GM10847 (cell line): Measurements from ENCODE around the gene IGSF23.

ENCODE experiments used
- POLR2A ChIP-seq: IDR thresholded peaks from 2 replicates; pipeline ENCODE4 v1.6.1; 2011; ENCODE audit not compliant: insufficient read length; ENCODE audit errors: extremely low read depth

IGSF23 gene

DNA sequence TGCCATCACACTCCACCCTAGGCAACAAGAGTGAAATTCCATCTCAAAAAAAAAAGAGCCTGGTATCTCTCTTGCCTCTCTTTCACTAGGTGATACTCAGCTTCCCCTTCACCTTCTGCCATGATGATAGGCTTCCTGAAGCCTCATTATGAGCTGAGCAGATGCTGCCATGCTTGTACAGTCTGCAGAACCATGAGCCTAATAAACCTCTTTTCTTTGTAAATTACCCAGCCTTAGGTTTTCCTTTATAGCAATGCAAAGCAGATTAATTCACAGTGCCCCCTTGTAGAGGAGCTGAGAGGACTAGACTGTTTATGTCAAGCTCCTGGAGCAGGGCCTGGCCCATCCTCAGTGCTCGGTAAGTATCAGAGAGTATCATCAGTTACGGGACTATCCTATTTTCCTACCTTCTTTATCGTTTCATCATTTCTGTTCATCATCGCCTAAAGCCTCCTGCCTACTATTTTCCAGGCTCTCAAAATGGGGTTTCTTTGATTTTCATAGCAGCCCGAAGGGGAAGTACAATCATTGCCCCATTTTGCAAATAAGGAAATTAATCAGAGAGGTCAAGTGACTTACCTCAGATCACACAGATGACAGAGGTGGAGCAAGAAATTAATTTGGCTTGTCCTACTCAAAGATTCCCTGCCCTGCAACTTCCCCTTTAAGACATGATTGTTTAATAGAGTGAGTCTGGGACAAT is 33.5 kb upstream of the IGSF23 start:
- no peak for TF ChIP-seq POLR2A

GRCh38 chr19:44580366-44580895 is 32.9 kb upstream of the IGSF23 start:
- TF ChIP-seq POLR2A = no peak

- TF ChIP-seq POLR2A = no peak
These were observed 32.1 kb upstream of the IGSF23 start for GRCh38 chr19:44581288-44581687.

DNA sequence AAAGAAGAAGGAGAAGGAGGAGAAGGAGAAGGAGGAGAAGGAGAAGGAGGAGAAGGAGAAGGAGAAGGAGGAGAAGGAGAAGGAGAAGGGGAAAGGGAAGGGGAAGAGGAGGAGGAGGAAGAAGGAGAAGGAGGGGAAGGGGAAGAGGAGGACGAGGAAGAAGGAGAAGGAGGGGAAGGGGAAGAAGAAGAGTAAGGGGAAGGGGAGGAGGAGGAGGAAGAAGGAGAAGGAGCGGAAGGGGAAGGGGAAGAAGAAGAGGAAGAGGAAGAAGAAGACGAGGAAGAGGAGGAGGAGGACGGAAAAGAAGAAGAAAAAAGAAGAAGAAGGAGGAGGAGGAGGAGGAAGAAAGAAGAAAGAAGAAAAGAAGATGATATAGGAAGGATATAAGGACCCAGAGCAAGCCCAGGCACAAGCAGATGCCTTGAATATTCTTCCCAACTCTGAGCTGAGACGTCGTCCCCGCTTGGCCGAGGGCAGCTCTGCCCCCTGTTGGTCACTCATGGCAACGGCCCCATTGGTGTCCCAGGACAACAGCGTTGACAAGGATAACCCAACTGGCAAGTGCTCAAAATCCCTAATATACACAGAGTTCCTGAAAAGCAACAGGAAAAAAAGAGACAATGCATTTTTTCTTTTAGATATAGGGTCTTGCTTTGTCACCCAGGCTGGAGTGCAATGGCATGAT is 30.6 kb upstream of the IGSF23 start:
- no peak for TF ChIP-seq POLR2A

GRCh38 chr19:44585371-44586133 is 27.8 kb upstream of the IGSF23 start:
- TF ChIP-seq POLR2A = no peak

DNA sequence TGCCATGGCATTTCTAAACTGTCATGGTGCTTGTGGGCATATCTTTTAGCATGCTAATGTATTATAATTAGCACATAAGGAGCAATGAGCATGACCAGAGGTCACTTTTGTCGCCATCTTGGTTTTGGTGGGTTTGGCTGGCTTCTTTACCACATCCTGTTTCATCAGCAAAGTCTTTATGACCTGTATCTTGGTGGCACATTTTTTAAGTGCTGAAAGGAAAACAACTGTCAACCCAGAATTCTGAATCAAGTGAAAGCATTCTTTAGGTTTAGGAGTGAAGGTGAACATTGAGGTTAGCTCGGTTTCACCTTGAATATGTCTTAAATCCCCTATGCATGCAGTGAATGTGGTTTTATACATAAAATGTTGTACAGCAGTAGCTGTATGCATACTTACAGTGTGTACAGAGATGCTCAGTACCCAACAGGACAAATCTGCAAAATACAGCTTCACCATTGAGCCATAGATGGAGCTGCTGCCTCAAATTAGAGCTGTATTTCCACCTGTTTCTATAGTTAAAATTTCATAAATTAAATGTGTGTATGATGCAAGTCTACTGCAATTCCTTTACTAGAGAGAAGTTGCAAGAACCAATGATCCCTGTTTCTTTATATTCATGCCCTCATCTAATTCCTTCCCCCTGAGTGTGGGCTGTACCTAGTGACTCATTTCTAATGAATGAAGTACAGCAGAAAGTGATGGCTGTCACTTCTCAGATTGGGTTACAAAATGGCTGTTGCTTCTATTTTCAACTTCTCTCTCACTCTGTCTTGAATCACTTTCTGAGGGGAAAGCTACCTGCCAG is 25.2 kb upstream of the IGSF23 start:
- TF ChIP-seq POLR2A = no peak

DNA sequence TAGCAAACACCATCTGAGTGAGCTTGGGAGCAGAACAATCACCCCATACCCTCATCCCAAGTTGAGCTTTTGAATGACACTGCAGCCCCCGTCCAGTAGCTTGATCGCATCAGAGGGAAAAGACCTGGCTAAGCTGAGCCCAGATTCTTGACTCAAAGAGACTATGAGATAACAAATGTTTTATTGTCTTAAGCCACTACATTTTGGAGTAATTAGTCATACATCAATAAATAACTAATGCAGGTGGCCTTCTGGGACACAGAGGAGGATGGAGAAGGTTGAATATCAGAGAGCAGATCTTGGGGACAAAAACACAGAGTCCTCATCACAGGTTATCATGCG is 24.6 kb upstream of the IGSF23 start:
- no peak for TF ChIP-seq POLR2A

DNA sequence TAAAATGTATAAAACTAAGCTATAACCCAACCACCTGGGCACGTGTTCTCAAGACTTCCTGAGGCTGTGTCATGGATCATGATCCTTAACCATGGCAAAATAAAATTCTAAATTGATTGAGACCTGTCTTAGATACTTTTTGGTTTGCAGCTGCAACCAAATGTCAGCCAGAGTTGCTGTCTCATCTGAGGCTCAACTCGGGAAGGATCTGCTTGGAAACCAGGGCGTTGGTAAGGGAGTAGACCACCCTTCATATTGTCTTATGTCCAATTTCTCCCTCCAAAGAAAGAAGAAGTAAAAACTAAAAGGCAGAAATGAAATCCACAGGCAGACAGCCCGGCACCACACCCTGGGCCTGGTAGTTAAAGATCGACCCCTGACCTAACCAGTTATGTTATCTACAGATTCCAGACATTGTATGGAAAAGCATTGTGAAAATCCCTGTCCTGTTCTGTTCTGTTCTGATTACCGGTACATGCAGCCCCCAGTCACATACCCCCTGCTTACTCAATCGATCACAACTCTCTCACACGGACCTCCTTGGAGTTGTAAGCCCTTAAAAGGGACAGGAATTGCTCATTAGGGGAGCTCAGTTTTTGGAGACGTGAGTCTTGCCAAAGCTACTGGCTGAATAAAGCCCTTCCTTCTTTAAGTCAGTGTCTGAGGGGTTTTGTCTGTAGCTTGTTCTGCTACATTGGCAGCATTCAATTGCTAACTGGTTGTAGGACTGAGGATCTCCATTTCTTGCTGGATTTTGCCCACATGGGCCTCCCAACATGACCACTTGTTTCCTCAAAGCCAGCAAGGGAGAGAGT is 22.9 kb upstream of the IGSF23 start:
- TF ChIP-seq POLR2A = no peak

GRCh38 chr19:44592451-44592890 is 20.9 kb upstream of the IGSF23 start:
- TF ChIP-seq POLR2A = no peak

DNA sequence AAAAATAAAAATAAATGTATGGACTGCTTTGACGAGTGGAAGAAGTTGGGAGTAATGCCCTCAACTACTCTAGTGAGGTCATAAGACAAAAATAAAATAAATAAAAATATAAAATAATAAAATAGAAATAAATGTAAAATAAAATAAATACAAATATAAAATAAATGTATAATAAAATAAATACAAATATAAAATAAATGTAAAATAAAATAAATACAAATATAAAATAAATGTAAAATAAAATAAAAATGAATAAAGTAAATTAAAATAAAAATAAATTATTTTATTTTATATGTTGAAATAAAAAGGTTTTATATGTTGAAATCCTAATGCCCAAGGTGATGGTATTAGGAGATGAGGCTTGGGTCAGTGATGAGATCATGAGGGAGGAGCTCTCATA is 20.1 kb upstream of the IGSF23 start:
- TF ChIP-seq POLR2A = no peak

DNA sequence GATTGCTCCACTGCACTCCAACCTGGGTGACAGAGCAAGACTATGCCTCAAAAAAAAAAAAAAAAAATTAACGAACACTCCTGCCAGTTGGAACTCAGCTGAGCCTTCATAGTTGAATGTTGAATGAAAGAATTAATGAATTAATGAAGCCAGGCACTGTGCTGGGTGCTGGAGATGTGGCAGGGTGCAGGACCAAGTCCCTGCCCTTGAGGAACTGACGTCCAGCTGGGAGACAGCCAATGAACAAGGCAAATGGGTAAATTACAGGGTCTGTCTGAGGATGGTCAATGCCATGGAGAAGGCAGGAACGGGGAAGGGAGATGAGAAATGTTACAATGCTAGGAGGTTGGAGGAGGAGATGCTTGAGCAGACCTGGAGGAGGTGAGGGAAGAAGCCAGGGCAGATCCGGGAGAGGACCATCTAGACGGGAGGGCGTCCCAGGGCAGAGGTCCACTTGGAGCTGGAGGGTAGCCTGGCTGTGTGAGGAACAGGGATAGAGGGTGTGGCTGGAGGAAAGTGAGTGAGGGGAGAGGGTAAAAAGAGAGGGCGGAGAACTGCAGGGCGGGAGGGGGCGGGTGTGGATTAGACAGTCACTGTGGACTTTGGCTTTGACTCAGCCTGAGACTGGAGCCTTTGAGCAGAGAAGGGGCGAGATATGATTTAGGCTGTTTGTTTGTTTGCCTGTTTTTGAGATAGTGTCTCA is 16.8 kb upstream of the IGSF23 start:
- no peak for TF ChIP-seq POLR2A

GRCh38 chr19:44597131-44597491 is 16.3 kb upstream of the IGSF23 start:
- TF ChIP-seq POLR2A = no peak

- TF ChIP-seq POLR2A = no peak
These were observed 15.0 kb upstream of the IGSF23 start for GRCh38 chr19:44598355-44598754.

GRCh38 chr19:44598880-44599279 is 14.5 kb upstream of the IGSF23 start:
- TF ChIP-seq POLR2A = no peak
